ENCODE measurements around the gene OGFRL1.
"Not testable (repeated sequence)": the region's sequence is repeated elsewhere in the genome, so short reads cannot be mapped to it uniquely, and the experiment has no call there.

The OGFRL1 gene

DNA sequence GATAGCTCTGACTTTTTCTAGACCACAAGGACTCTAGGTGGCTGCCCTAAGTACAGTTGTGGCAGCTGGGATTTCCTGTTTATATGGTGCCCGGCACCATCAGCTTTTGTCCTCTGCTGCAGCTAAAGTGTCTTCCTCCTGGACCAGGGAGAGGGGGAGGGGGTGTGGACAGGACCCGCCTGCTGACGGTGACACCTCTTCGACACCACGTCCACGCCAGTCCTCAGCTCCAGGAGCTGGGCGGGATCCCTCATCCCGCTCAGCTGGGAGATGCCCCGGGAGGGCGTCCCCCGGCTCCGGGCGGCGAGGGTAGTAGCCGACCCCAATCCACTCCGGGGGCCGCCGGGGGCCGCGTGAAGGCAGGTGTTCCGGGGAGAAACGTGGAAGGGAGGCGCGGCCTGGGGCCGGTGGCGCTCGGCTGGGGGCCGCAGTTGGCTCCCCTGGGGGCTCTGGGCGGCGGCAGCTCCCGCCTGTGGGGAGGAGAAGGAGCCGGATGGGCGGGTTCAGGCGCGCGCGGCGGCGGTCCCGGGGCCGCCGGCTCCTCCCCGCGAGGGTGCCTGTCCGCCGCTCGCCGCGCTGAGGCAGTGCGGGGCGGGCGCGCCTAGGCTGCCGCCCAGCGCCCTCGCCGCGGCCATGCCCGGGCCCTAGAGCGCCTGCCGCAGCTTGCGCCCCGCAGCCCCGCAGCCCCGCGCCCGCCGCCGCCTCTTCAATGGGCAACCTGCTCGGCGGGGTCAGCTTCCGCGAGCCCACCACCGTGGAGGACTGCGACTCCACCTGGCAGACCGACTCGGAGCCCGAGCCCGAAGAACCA, at the start of gene OGFRL1:
Gene OGFRL1 (plus strand): TSS at position 584 of the 811 bp plus-strand sequence. CDS start 126 bp downstream, at position 710.
- DNase-seq = peak; percentile 62

DNA sequence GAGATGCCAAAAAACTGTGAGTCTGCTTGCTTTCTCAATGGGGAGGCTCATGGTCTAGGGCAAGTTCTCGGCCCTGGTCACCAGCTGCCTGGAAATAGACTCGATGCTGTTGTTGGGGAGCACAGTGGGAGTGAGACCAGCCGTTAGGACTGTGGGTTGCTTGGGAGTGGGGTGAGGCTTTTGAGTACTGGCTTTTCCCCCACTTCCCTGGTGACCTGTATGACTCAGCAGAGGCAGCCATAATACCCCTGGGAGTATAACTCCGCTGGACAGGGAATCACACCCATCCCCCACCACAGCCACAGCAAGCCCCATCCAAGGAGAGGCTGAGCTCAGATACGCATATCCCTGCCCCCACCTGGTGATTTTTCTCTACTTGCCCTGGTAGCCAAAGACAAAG, 48.9 kb upstream of the OGFRL1 start:
- no peak for DNase-seq

DNA sequence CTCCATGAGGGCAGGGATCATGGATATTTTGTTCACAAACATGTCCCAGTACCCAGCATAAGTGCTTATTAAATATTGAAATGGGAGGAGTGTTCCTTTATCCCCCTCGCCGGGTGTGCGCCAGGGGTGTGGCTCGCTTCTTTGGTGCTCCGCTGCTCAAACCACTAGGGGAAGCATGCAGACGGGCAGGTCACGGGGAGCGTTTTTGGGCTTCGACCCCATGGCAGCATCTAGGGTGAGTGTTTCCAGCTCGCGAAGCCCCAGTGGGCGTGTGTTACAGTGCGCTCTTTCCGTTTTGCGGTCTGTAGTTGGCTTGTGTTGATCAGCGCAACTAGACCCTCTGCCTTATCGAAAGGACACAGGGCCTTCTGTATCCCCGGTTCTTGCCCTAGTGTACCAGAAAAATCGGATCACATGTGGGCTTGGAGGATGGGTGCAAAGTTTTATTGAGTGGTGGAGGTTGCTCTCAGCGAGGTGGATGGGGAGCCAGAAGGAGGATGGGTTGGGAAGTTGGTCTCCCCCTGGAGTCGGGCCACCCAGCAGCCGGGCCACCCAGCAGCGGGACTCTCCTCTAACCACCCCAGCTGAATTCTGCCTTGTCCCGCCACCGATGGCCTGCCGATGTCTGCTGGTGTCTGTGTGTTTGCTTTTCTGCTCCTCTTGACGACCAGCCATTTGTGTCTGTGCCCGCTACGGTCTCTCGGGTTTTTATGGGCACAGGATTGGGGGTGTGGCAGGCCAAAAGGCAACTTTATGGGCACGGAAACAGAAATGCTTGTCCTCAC, 43.2 kb upstream of the OGFRL1 start:
- DNase-seq = no peak

DNA sequence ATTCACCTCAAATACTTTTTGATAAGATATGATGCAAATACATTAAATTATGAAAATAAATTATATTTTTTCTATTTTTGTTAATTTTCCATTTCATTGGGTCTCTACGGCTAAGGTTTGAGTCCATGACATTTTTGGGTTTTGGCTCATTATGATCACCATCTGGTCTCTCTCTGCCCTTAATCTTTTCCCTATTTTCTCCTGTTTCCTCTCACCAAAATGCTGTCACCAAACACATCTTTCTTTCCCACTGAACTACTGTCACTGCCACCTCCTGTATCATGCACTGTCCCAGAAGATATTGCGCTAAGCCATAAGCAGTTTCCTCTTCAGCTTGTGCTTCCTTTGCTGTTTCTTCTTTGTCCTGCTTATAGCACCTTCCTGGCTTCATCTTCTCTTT, 42.0 kb upstream of the OGFRL1 start:
- no peak for DNase-seq

DNA sequence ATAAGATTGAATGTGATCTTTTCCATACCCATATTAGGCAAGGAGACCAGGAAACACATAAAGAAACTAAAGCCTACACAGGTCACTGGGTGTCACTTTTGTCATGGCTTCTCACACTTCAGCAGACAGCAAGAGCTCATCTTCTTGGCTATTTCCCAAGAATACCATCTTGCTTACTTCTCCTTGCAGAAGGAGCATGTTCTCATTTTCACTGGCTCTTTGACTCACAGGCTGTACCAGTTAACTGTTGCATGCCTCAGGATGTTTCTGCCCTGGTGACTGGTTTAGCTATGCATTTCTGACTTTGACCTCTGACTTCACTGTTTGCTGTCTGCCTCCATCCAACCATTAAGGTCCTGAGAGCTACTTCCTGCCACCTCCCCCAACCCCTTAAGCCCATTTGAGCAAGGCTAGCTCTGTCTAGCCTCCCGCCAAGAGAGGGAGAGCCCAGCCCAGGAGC, 40.3 kb upstream of the OGFRL1 start:
- no peak for DNase-seq

DNA sequence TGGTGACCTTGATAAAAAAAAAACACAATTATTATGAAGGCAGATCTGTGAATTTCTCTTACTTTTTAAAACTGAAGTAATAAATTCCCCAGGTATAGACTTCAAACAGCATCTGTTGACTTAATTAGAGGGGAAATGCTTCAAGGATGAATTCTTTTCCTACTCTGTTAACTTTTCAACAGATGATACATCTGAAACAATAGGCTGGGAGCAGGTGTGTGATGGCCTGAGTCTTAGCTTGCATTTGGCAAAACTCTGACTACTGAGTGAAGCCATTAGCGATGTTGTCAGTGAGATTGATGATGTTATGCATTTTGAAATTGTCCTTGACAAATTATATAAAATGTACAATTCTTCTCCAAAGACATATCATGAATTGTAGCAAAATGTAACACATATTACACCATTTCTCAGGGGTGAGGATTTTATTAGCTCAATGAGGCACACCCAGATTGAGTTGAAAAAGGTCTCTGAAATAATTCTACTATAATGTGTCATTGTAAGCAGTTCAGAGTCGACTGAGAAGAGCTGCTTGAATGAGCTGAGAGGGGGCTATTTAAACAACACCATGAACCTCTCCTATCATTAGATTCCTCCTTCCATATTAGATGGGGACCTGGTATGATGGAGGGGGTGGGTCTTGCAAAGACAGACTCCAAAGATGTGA, 39.6 kb upstream of the OGFRL1 start:
- no peak for DNase-seq

DNA sequence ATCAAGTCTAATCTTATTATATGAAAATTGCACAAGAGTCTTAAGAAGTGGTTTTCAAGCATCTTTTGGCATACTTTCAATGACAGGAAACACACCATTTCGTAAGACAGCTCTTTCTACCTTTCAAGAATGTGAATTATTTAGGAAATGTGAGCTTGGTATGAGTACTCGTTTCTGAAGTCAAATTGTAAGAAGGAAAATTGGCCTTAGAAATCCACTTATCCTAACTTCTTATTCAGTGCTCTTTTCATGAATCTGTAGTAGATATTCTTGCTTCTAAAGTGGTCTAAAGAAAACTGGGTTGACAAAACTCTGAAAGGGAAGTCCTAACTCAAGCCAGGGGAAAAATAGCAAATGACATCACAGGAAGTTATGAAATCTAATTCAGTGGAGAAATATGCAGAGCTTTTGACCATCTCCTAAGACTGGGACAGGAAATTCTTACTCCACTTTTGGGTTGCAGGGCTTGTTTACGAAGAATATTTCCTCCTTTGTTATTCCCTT, 38.5 kb upstream of the OGFRL1 start:
- DNase-seq = no peak

DNA sequence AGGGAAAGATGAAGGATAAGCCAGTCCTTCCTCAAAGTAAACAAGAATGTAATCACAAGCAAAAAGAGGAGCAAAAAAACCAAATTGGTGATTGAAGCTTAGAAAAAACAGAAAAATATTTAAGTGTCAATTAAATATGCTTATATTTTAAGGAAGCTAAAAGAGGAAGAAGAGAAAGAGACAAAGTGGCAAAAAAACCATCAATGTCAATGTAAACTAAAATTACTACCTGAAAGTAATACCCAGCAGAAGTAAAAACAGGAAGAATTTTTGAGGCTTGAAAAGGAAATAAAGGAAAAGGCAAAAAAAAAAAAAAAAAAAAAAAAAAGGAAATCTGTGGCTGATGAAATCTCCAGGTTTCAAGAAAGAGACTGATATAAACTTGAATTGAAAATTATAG, 36.2 kb upstream of the OGFRL1 start:
- DNase-seq = no peak

DNA sequence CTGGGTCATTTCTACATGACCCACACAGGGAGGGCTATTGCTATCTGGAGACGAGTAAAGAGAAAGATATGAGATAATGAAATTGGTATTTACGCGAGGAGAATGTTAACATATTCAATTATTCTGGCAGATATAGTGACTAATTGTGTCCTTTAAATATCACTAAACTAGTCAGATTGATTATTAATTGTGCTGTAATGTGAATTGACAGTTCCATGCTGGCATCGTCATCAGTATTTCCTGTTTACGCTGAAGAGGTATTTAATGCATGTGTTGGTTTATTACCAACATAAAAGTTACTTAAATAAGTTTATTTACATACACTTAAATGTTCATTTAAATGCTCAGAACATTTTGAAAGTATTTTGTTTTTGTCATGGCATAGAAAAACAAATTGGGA, 35.7 kb upstream of the OGFRL1 start:
- DNase-seq = no peak

DNA sequence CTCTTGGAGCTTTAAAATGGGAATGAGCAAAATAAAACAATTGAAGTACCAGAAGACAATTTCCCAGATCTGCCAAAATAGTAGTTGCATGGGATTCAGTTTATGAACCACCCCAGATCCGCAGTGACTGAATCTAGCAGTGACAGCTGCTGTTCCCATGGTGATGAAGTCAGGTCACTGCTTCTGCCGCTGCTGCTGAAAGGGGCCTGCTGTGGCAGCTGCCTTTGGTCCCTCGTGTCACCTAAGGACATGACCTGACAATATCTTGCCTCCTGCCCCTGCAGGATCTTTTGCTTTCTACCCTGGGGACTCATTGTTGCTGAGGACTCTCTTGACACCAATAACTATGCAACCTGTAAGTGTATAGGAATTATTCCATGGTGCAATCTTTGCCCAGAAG, 34.3 kb upstream of the OGFRL1 start:
- no peak for DNase-seq

DNA sequence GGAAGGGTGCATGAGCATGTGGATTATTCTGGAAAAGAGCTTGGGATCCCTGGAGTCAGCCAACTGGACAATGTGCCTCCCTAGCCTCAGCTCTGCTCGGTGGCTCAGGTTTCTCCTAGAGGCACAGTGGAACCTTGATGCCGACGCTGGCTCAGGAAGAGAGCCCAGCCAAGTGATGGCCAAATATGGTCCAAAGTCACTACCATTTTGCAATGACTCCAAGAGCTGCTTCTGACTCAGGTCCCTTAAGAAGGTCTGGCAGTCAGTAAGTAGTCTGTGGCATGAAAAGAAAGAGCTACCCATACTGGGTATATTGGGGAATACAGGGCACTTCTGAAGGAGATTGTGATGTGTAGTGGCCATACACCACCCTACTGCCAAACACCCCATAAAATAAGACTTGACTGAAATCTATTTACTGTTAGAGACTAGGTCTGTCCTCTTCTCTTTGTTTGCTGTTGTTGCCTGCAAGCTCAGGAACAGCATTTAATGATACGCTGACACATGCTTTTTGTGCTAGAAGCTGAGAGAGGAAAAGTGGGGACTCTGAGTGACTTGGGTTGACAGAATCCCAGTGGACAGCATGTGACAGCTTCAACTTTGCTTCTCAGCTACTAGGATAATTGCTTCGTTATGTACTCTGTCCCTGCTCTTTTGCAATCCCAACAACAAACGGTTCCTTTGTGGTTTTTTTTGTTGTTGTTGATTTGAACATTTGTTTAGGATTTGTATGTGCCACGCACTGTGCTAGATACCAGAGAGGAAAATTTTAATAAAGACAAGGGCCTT, 30.3 kb upstream of the OGFRL1 start:
- DNase-seq = no peak

DNA sequence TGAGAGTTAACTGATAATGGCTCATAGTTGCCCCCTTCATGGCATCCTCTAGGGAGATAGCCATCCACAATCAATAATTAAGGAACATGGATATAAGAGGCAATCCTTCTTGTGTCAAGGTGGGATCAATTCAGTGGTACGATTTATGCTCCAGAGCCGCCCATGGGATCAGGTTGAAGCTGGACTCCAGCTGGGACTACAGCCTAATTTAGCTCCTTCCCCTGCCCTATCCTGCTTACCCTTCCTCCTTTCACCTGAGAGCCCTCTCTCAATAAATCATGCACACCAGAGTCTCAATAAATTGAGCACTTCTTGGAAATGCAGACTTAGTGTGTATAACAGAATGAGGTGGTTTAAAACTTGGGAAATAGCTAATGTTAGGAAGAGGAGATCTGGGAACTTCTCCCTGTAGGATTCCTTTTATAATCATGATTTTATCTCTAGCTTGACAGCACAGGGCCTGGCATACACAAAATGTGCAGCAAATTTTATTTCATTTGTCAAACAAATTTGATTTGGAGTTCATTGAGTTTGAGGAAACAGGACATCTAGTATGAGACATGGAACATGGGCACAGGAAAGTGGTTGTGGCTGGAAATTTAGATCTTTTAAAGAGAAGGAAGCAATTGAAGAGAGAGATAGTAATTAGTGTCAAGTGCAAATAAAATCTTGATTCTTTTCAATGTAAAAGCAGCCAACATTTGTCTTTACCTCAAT, 28.6 kb upstream of the OGFRL1 start:
- no peak for DNase-seq

DNA sequence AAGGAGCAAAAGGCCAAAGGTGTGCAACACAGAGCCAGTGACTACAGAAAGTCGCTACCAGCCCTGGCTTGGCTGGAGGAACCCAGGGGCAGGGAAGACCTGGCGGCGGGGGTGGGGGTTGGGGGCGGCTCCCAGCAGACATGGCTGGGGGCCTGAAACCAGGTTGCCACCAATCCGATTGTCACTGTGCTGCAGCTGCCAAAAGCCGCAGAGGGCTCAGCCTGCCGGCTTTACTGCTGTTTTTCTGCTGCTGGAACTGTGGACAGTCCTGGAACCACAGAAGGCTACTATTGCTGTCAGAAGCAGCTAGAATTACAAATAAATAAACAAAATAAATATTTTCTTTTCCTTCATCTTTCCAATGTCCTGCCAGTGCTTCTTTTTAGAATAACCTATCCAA, 25.7 kb upstream of the OGFRL1 start:
- no peak for DNase-seq

DNA sequence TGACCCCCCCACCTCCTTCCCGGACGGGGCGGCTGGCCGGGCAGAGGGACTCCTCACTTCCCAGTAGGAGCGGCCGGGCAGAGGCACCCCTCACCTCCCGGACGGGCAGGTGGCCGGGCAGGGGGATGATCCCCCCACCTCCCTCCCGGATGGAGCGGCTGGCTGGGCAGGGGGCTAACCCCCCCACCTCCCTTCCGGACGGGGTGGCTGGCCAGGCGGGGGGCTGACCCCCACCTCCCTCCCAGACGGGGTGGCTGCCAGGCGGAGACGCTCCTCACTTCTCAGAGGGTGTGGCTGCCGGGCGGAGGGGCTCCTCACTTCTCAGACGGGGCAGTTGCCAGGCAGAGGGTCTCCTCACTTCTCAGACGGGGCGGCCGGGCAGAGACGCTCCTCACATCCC, 22.2 kb upstream of the OGFRL1 start:
- DNase-seq = not testable (repeated sequence)

DNA sequence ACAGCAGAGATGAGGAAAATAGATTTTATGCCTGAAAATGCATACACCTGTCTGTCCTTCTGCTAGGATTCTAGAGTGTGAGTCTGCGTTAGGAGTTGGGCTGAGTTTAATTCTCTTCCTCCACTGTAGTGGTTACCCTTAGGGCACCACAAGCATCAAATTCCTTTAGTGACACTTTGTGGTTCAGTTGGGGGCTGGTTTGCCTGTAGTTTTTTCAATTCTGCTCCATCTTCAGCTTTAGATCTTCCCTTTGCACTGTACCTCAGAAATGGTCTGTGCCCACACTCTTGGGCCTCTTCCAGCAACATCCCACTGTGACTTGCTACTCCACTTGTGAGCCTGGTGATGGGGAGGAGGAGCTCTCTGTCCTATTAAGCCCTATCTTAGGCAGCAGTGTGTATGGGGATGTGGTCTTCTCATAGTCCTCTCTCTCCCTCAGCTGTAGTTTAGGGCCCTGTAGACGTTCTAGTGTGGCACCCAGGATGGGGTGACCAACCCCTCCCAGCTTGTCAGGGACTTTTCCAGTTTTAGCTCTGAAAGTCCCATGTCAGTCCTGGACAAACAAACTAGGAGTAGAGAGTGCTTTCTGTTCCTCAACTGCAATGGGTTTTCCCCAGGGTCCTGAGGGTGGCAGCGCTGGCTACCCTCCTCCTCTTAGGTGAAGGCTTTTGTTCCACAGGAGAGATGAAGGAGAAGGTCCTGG, 19.7 kb upstream of the OGFRL1 start:
- DNase-seq = no peak

DNA sequence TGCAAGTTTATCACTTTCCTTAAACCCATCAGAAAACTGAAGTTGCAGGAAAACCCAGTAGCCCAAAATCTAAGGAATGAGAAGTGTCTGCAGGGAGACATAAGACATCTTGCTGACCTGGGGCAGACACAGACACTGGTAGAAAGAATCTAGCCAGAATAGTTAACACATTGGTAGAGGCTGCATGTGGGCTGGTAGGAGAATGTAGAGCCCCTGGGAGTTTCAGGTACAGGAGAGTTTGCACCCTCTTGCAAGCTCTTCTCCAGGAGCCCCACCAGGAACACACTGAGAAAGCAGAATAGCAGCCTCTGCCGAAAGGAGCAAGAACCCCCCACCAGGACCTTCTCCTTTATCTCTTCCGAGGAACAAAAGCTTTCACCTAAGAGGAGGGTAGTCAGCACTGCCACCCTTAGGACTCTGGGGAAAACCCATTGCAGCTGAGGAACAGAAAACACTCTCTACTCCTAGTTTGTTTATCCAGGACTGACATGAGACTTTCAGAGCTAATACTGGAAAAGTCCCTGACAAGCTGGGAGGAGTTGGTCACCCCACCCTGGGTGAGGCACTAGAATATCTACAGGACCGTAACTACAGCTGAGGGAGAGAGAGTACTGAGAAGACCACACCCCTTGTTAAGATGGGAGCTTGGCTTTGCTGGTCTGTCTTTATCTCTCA, 10.5 kb upstream of the OGFRL1 start:
- no peak for DNase-seq

DNA sequence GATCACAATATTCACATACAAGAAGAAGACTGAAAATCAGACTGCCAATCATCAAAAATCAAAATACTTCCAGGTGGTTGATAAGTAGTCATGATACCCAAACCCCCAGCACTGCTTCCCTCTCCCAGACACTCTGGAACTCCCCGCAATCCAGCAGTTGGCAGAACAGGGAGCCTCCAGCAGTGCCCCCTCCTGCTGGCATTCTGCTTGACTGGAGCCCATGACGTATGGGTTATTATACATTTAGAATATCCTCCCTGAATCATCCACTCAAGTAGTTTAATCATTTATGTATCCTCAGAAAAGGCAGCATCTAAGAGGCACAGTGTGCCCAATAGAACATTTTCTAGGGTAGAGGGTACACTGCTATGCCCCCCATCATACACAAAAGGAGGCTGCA, 9.3 kb upstream of the OGFRL1 start:
- no peak for DNase-seq

DNA sequence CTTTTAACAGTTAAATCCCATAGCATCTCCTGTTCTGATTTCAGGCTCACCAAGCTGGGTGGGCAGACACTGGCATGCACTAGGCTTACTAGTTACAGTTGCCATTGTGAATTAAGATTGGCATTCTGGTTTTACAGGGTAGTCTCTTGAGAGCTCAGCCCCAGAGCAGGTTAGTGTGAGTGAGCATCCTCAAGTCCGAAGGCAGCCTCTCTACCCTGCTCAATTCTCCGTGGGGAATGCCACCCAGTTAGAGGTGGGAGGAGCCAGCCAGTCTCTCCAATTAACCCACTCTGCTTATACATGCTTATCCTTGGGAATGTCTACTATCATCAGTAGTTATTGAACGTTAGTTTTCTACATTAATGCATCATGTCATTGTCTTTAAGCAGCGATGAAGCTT, 8.9 kb upstream of the OGFRL1 start:
- DNase-seq = no peak

DNA sequence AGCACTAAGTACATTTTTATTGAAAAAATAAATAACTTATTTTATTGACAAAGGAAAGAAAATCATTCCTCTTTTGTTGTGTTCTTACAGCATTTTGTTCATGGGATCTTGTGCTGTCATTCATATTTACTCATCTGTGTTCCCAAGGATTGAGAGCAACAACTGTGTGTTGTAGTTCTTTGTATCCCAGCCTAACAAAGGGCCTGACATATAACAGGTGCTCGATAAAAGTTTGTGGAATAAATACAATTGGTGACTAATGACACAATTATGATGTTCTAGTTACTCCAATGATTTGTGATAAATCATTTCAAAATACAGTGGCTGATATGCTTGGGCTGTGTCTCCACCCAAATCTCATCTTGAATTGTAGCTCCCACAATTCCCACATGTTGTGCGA, 7.9 kb upstream of the OGFRL1 start:
- DNase-seq = no peak

DNA sequence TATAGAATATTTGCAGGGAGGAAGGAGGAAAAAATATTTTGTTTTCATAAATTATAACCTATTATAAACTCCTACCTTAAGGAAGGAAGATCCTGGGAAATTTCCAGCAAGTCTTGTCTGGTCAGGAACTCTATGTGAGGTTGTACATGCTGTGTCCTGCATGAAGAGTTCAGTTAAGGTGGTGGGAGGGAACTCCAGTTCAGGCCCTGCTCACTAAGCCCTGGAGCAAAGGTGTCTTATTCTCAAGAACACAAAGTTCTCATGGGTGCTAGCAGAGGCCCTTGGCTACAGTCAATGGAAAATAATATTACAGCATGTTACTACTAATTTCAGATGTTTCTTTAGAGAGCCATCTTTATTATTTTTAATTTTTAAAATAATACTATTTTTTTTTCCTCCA, 3.8 kb upstream of the OGFRL1 start:
- DNase-seq = no peak

DNA sequence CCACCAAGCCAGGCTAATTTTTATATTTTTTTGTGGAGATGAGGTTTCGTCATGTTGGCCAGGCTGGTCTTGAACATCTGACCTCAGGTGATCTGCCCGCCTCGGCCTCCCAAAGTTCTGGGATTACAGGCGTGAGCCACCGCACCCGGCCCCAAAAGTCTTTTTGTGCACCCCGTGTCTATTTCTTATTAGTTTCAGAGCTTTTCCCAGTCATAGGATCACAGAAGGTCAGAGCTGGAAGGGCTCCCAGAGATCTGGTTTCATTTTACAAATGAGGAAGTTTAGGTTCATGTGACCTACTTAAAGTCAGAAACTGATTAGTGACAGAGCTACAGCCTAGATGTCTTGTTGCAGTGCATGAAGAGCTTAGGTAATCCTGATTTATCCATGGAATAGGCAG, 1.6 kb upstream of the OGFRL1 start:
- DNase-seq = no peak

Data from NCI-H2029 (cell line).